HFF-Myc (cell line): ENCODE measurements around the gene TNFRSF25.

Experiments used
- DNase-seq: peaks from one replicate; pipeline ENCODE4 v3.0.0-alpha.2; 2011; ENCODE audit warnings: low read depth; ENCODE audit errors: extremely low read depth
- H3K4me3 ChIP-seq: replicated peaks from 2 replicates; pipeline ENCODE4 v1.5.1; 2011; ENCODE audit warnings: low read depth, mild to moderate bottlenecking, control low read depth, low read length
- CTCF ChIP-seq: IDR thresholded peaks from 2 replicates; pipeline ENCODE4 v1.5.1; 2012; ENCODE audit warnings: mild to moderate bottlenecking, low read depth, low read length, control low read depth; ENCODE audit errors: missing control alignments

TNFRSF25 gene

GRCh38 chr1:6470132-6471085, 4.4 kb upstream of the TNFRSF25 start:
- no peak for TF ChIP-seq CTCF
- no peak overlapping the region for H3K4me3 ChIP-seq

GRCh38 chr1:6468729-6469461, 2.9 kb upstream of the TNFRSF25 start:
- no peak overlapping the region for H3K4me3 ChIP-seq
- DNase-seq: no peak
- TF ChIP-seq CTCF: no peak

More at GRCh38 chr1:6470132-6471085, 4.4 kb upstream of the TNFRSF25 start:
- no peak for DNase-seq

- no peak for DNase-seq
- no peak for TF ChIP-seq CTCF
Observed at GRCh38 chr1:6467744-6468688, 2.0 kb upstream of the TNFRSF25 start.

GRCh38 chr1:6467224-6467623, 1.3 kb upstream of the TNFRSF25 start:
- DNase-seq: no peak
- no peak for TF ChIP-seq CTCF
- H3K4me3 ChIP-seq: no peak overlapping the region

More at GRCh38 chr1:6467744-6468688, 2.0 kb upstream of the TNFRSF25 start:
- H3K4me3 ChIP-seq: no peak overlapping the region

- H3K4me3 ChIP-seq: no peak overlapping the region
- no peak for DNase-seq
- no peak for TF ChIP-seq CTCF
Observed at GRCh38 chr1:6466751-6467150, 778 bp upstream of the TNFRSF25 start.

GRCh38 chr1:6465461-6466005, 440 bp downstream of the TNFRSF25 start:
- no peak for TF ChIP-seq CTCF
- no peak for DNase-seq
- no peak overlapping the region for H3K4me3 ChIP-seq
